ENCODE results near the gene SPRED2.

GRCh38 chr2:65397122-65397521, 35.3 kb downstream of the SPRED2 start:
- TF ChIP-seq, protein P1, sequence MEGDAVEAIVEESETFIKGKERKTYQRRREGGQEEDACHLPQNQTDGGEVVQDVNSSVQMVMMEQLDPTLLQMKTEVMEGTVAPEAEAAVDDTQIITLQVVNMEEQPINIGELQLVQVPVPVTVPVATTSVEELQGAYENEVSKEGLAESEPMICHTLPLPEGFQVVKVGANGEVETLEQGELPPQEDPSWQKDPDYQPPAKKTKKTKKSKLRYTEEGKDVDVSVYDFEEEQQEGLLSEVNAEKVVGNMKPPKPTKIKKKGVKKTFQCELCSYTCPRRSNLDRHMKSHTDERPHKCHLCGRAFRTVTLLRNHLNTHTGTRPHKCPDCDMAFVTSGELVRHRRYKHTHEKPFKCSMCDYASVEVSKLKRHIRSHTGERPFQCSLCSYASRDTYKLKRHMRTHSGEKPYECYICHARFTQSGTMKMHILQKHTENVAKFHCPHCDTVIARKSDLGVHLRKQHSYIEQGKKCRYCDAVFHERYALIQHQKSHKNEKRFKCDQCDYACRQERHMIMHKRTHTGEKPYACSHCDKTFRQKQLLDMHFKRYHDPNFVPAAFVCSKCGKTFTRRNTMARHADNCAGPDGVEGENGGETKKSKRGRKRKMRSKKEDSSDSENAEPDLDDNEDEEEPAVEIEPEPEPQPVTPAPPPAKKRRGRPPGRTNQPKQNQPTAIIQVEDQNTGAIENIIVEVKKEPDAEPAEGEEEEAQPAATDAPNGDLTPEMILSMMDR (IDR thresholded peaks at IDR 0.05; ENCODE audit: insufficient read depth, low read length): no peak
- no peak for TF ChIP-seq REST (IDR thresholded peaks at IDR 0.05; ENCODE audit: insufficient replicate concordance, low read depth)
- TF ChIP-seq GABPA (IDR thresholded peaks at IDR 0.05; ENCODE audit: low read depth): no peak
